Esophagus squamous epithelium (tissue), 4 donors: ENCODE measurements around the gene USP9X.

Experiments
- CTCF ChIP-seq, 6 experiments: fragments of 450-650 bp in 4 of 6; fragments of 200-600 bp in 2 of 6; sonication (generic) in 2 of 6; IDR thresholded peaks; one replicate each; pipeline ENCODE4 v1.5.1; 2016 to 2019; ENCODE audit warnings: antibody characterized with exemption in 6 of 6, mild to moderate bottlenecking in 4 of 6, moderate library complexity in 4 of 6
- POLR2A ChIP-seq, 4 donors: fragments of 450-650 bp; IDR thresholded peaks; one replicate each; pipeline ENCODE4 v1.6.1; 2017; ENCODE audit warnings: antibody characterized with exemption in 4 of 4, mild to moderate bottlenecking in 4 of 4, moderate library complexity in 3 of 4

GRCh38 chrX:41164449-41164848, 79.2 kb downstream of the USP9X start:
- TF ChIP-seq CTCF (IDR thresholded peaks at IDR 0.05) (no peak), POLR2A (IDR thresholded peaks at IDR 0.05) (no peak)
